Astrocyte (in vitro differentiated cells and primary cell): ENCODE data around the gene PELI2. TPM values are rescaled to one million over a fixed set of nuclear protein-coding genes. Genes with fewer than 3 reads are reported as not detected.

Source experiments
- DNase-seq: peaks from one replicate; pipeline ENCODE4 v3.0.0-alpha.2; 2010; ENCODE audit warnings: low read depth
- FAIRE-seq: peaks from 2 replicates; lab custom pipeline; 2011; peaks lifted over from hg19 to GRCh38; lab: Jason Lieb, UNC
- H2AFZ ChIP-seq: 2 replicates; pipeline ENCODE4 v1.6.0; 2012; ENCODE audit warnings: low read depth, low read length, inconsistent platforms
- H3K27ac ChIP-seq: 2 replicates; pipeline ENCODE4 v1.5.1; 2011; ENCODE audit warnings: low read depth, low read length, inconsistent platforms
- H3K27me3 ChIP-seq: 2 replicates; pipeline ENCODE4 v1.6.0; 2011; ENCODE audit warnings: low read length, inconsistent platforms; ENCODE audit not compliant: insufficient read depth
- H3K36me3 ChIP-seq: 2 replicates; pipeline ENCODE4 v1.5.1; 2011; ENCODE audit warnings: low read length, inconsistent platforms; ENCODE audit not compliant: insufficient read depth
- H3K4me1 ChIP-seq: 2 replicates; pipeline ENCODE4 v1.5.1; 2011; ENCODE audit warnings: low read length, inconsistent platforms; ENCODE audit not compliant: insufficient read depth
- H3K4me2 ChIP-seq: 2 replicates; pipeline ENCODE4 v1.6.0; 2012; ENCODE audit warnings: low read length, inconsistent platforms
- H3K4me3 ChIP-seq: 2 replicates; pipeline ENCODE4 v1.5.1; 2011; ENCODE audit warnings: low read depth, mild to moderate bottlenecking, low read length, inconsistent platforms; ENCODE audit not compliant: insufficient read depth
- H3K79me2 ChIP-seq: 2 replicates; pipeline ENCODE4 v1.6.0; 2012; ENCODE audit warnings: mild to moderate bottlenecking, low read length, inconsistent platforms; ENCODE audit not compliant: insufficient read depth
- H3K9ac ChIP-seq: 2 replicates; pipeline ENCODE4 v1.6.0; 2012; ENCODE audit warnings: mild to moderate bottlenecking, low read length, inconsistent platforms
- H3K9me3 ChIP-seq: 2 replicates; pipeline ENCODE4 v1.5.1; 2012; ENCODE audit warnings: low read depth, mild to moderate bottlenecking, low read length, inconsistent platforms; ENCODE audit not compliant: insufficient read depth
- H4K20me1 ChIP-seq: 2 replicates; pipeline ENCODE4 v1.6.0; 2012; ENCODE audit warnings: low read length, inconsistent platforms; ENCODE audit not compliant: insufficient read depth
- H3K27ac Mint-ChIP-seq: one replicate; pipeline ENCODE4 v1.8.0; 2021; ENCODE audit warnings: mild to moderate bottlenecking, mixed read lengths; ENCODE audit not compliant: unreplicated experiment
- H3K27me3 Mint-ChIP-seq: one replicate; pipeline ENCODE4 v1.8.0; 2021; ENCODE audit warnings: low read depth, mixed read lengths; ENCODE audit not compliant: unreplicated experiment
- H3K36me3 Mint-ChIP-seq: one replicate; pipeline ENCODE4 v1.8.0; 2021; ENCODE audit warnings: low read depth, mixed read lengths; ENCODE audit not compliant: unreplicated experiment
- H3K4me1 Mint-ChIP-seq: one replicate; pipeline ENCODE4 v1.8.0; 2021; ENCODE audit warnings: low read depth, mixed read lengths; ENCODE audit not compliant: unreplicated experiment
- H3K4me3 Mint-ChIP-seq: one replicate; pipeline ENCODE4 v1.8.0; 2021; ENCODE audit warnings: mild to moderate bottlenecking, moderate library complexity, mixed read lengths; ENCODE audit not compliant: unreplicated experiment
- H3K9me3 Mint-ChIP-seq: one replicate; pipeline ENCODE4 v1.8.0; 2021; ENCODE audit warnings: mild to moderate bottlenecking, mixed read lengths; ENCODE audit not compliant: unreplicated experiment
- CTCF ChIP-seq: IDR thresholded peaks from 2 replicates; pipeline ENCODE4 v1.5.1; 2011; ENCODE audit warnings: low read depth, mild to moderate bottlenecking, inconsistent platforms, low read length, moderate library complexity; ENCODE audit not compliant: insufficient read depth
- EZH2 ChIP-seq: IDR thresholded peaks from 2 replicates; pipeline ENCODE4 v1.6.1; 2012; ENCODE audit warnings: mild to moderate bottlenecking, low read length, inconsistent platforms; ENCODE audit not compliant: insufficient read depth
- total RNA-seq: library from RNA; stranded (reverse); gene quantifications from 2 replicates; pipeline ENCODE4 v1.2.1, GENCODE V29; 2021

PELI2 gene
- total RNA-seq, 1 donor from 2014 or later = 5.3 TPM

- Histone ChIP-seq H3K4me1 (no peaks in the 10 kb centered on the region), H3K79me2 (no peaks in the 10 kb centered on the region), H3K27me3 (no peaks in the 10 kb centered on the region), H3K9ac (no peak overlapping the region), H2AFZ (no peak overlapping the region), H4K20me1 (no peaks in the 10 kb centered on the region), H3K27ac (no peak overlapping the region), H3K4me3 (no peak overlapping the region), H3K4me2 (no peak overlapping the region), H3K9me3 (no peaks in the 10 kb centered on the region), H3K36me3 (no peaks in the 10 kb centered on the region)
- no peak overlapping the region for H3K4me3 Mint-ChIP-seq
- TF ChIP-seq EZH2 (no peak), CTCF (no peak)
- peaks cover 1% of the 10 kb centered on the region for H3K36me3 Mint-ChIP-seq
- H3K4me1 Mint-ChIP-seq = peaks cover 5% of the 10 kb centered on the region
- no peaks in the 10 kb centered on the region for H3K9me3 Mint-ChIP-seq
- DNase-seq (no peak), FAIRE-seq (no peak)
- no peak overlapping the region for H3K27ac Mint-ChIP-seq
- no peaks in the 10 kb centered on the region for H3K27me3 Mint-ChIP-seq
These were observed 65.5 kb downstream of the PELI2 start for GRCh38 chr14:56183631-56184157.

GRCh38 chr14:56185992-56186391 lies 67.8 kb downstream of the PELI2 start:
- H2AFZ ChIP-seq = no peak overlapping the region
- no peak overlapping the region for H3K27ac Mint-ChIP-seq
- H3K9me3 Mint-ChIP-seq = no peaks in the 10 kb centered on the region
- H3K4me2 ChIP-seq = no peak overlapping the region
- H3K79me2 ChIP-seq = no peaks in the 10 kb centered on the region
- no peaks in the 10 kb centered on the region for H4K20me1 ChIP-seq
- peaks cover 1% of the 10 kb centered on the region for H3K36me3 Mint-ChIP-seq
- H3K36me3 ChIP-seq = no peaks in the 10 kb centered on the region
- H3K4me1 Mint-ChIP-seq = peaks cover 5% of the 10 kb centered on the region
- no peaks in the 10 kb centered on the region for H3K27me3 Mint-ChIP-seq
- no peak overlapping the region for H3K4me3 ChIP-seq
- no peak overlapping the region for H3K27ac ChIP-seq
- no peak overlapping the region for H3K4me3 Mint-ChIP-seq
- DNase-seq (no peak), FAIRE-seq (no peak)
- TF ChIP-seq EZH2 (no peak), CTCF (no peak)
- no peaks in the 10 kb centered on the region for H3K9me3 ChIP-seq
- peaks cover 5% of the 10 kb centered on the region for H3K4me1 ChIP-seq
- H3K27me3 ChIP-seq = no peaks in the 10 kb centered on the region
- no peak overlapping the region for H3K9ac ChIP-seq

DNA sequence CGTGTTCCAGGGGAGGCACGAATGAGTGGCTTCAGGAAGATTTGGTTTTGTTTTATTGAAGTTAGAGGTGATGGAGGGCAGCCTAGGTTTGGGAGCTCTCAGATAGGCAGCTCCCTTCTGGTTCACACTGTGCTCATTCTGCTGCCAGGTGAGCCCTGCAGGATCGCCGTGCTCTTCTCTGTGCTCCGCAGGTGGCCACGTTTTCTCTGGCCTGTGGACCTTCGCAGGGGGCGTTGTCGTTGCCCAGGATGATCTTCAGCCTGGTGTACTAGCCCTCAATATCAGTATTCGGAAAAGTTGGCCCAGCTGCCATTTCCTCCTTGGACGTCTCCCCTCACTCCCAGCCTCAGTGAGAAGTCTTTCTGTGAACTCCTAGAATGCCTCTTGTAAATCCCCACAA lies 69.5 kb downstream of the PELI2 start:
- Mint-ChIP-seq H3K4me3 (no peak overlapping the region), H3K27me3 (no peaks in the 10 kb centered on the region), H3K27ac (no peak overlapping the region), H3K4me1 (no peaks in the 10 kb centered on the region), H3K9me3 (no peaks in the 10 kb centered on the region), H3K36me3 (peaks cover 1% of the 10 kb centered on the region)
- H3K9ac ChIP-seq = no peak overlapping the region
- no peak for DNase-seq
- H3K79me2 ChIP-seq = no peaks in the 10 kb centered on the region
- H2AFZ ChIP-seq = no peak overlapping the region
- no peak for FAIRE-seq
- H3K4me3 ChIP-seq = no peak overlapping the region
- H3K9me3 ChIP-seq = no peaks in the 10 kb centered on the region
- TF ChIP-seq CTCF (no peak), EZH2 (no peak)
- no peaks in the 10 kb centered on the region for H3K27me3 ChIP-seq
- H3K27ac ChIP-seq = no peak overlapping the region
- H4K20me1 ChIP-seq = no peaks in the 10 kb centered on the region
- H3K4me2 ChIP-seq = no peak overlapping the region
- H3K4me1 ChIP-seq = peaks cover 5% of the 10 kb centered on the region
- no peaks in the 10 kb centered on the region for H3K36me3 ChIP-seq
